K562 treated with DMSO at 1 percent for 24 hours (cell line): ENCODE results near the gene UBTF. TPM values are rescaled to one million over a fixed set of nuclear protein-coding genes. Genes with fewer than 3 reads are reported as not detected.

Experiments
- total RNA-seq: library from RNA; unstranded; fragments of 300-600 nt; gene quantifications from 2 replicates; pipeline ENCODE4 v1.2.3, GENCODE V29; 2022; ENCODE audit warnings: low read depth; ENCODE audit not compliant: insufficient read depth

The UBTF gene
- 51.2 and 52.5 TPM in 2 replicates for total RNA-seq

GRCh38 chr17:44219616-44220212 lies at the start of gene UBTF:
TSS of gene UBTF (minus strand) at chr17:44219675. CDS start at chr17:44218229, 1,446 bp downstream.

GRCh38 chr17:44267818-44268490 lies 48.5 kb upstream of the UBTF start, which contains the start of gene SLC4A1:
TSS of gene SLC4A1 (minus strand) at chr17:44268135. CDS start at chr17:44262866, 5,269 bp downstream.

GRCh38 chr17:44199553-44200477 lies 19.7 kb downstream of the UBTF start, which contains the start of gene ATXN7L3:
TSS of gene ATXN7L3 (minus strand) at chr17:44199884. CDS start at chr17:44198070, 1,814 bp downstream.

GRCh38 chr17:44186307-44187130 lies 33.0 kb downstream of the UBTF start, which contains the start of gene TMUB2:
TSS of gene TMUB2 (plus strand) at chr17:44186972. CDS start at chr17:44187709, 737 bp downstream.

GRCh38 chr17:44170499-44171201 lies 48.8 kb downstream of the UBTF start, which contains the start of gene ASB16:
TSS of gene ASB16 (plus strand) at chr17:44170704. CDS start at chr17:44170790, 86 bp downstream.

Other genes with a start within 250 kb of the UBTF start
- gene NAGS, start 215.1 kb downstream of the UBTF start, total RNA-seq = 0.53 and 0.56 TPM in 2 replicates
- gene TMEM101, start 204.7 kb downstream of the UBTF start, total RNA-seq = 51.1 and 53.9 TPM in 2 replicates
- gene LSM12, start 153.0 kb downstream of the UBTF start, total RNA-seq = 26.5 and 29.9 TPM in 2 replicates
- 59.0 and 66.9 TPM in 2 replicates for gene G6PC3, start 148.9 kb downstream of the UBTF start, total RNA-seq
- 59.0 and 61.9 TPM in 2 replicates for gene HDAC5, start 96.0 kb downstream of the UBTF start, total RNA-seq
- gene HROB, start 77.7 kb downstream of the UBTF start, total RNA-seq = 15.4 and 17.5 TPM in 2 replicates
- 0.41 and 0.53 TPM in 2 replicates for gene ASB16, start 49.0 kb downstream of the UBTF start, total RNA-seq
- gene TMUB2, start 32.7 kb downstream of the UBTF start, total RNA-seq = 31.6 and 34.0 TPM in 2 replicates
- 50.7 and 54.3 TPM in 2 replicates for gene ATXN7L3, start 19.8 kb downstream of the UBTF start, total RNA-seq
- gene SLC4A1, start 48.5 kb upstream of the UBTF start, total RNA-seq = 1.5 and 1.9 TPM in 2 replicates
- gene RUNDC3A, start 88.9 kb upstream of the UBTF start, total RNA-seq = 0.30 TPM in 1 of 2 replicates, not detected in the other
- gene SLC25A39, start 105.1 kb upstream of the UBTF start, total RNA-seq = 246 and 286 TPM in 2 replicates
- 421 and 465 TPM in 2 replicates for gene GRN, start 125.6 kb upstream of the UBTF start, total RNA-seq
- 22.7 and 24.8 TPM in 2 replicates for gene FAM171A2, start 144.2 kb upstream of the UBTF start, total RNA-seq
- 4.7 and 5.3 TPM in 2 replicates for gene ITGA2B, start 170.0 kb upstream of the UBTF start, total RNA-seq